Measurements from ENCODE around the gene RBCK1.

RBCK1 gene

DNA sequence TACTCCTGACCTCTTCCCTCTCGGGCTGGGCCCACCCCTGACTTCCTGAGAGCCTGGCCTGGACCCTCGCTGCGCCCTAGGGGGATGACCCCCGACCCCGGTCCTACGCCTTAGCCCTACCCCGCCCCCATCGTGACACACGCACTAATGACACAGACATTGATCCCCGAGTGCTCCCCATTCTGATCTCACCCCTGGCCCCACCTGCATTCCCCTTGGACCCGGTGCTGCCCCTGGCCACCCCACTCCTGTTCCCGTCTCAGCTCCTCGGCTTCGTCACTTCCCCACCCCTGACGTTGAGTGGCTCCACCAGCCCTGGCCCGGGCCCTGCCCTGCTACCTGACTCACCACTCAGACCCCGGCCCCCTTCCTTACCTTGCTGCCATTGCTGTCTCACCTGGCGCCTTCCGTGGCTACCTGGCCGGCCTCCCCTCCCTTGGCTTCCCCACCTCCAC, 12.1 kb downstream of the RBCK1 start:
- DNase-seq: no peak

DNA sequence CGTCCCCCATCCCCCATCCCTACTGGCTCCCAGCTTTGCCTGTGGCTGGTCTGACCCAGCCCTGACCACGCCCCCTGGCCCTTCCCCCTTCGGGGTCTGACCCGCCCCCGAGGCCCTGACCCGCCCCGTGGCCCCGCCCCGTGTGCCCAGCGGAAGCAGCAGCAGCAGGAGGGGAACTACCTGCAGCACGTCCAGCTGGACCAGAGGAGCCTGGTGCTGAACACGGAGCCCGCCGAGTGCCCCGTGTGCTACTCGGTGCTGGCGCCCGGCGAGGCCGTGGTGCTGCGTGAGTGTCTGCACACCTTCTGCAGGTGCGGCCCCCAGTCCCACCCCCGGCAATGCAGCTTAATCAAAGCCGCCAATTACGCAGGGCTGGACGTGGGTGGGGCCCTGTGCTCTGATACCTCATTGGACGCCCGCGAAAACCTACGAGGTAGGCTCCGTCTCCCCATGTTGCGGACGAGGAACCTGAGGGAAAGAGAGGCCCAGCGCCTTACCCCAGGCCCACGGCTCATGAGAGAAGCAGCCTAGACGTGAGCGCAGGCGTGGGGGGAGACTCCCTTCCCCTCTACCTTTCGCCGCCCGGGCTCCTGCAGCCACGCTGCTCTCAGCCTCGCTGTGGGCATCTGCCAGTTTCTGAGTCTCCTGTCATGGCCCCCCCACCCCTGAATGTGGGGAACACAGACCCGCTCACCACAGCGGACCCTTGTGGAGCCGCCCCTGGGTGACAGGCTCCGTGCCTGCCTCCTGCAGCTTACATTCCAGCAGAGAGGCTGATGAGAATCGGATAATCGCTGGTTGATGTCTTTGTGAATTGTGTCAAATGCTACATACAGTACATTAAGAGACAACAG, 12.8 kb downstream of the RBCK1 start:
- DNase-seq: no peak

DNA sequence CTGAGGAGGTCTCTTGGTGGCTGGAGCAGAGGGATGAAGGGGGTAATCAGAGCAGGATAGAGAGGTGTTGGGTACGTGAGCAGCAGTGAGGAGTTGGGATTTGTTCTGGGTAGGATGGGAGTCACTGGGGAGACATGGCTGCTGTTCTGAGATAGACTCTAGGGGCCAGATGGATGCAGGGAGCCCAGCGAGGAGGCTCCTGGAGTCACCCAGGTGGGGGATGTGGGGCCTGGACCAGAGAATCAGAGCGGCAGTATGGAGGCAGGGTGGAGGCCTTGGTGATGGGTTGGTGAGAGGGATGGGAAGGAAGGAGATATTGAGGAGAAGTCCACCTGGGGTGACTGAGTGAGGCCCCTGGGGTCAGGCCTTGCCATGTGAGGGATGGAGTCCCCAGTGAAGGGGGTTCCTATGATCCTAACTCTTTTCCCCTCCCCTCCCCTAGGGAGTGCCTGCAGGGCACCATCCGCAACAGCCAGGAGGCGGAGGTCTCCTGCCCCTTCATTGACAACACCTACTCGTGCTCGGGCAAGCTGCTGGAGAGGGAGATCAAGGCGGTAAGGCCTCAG, 13.7 kb downstream of the RBCK1 start:
- DNase-seq: no peak

DNA sequence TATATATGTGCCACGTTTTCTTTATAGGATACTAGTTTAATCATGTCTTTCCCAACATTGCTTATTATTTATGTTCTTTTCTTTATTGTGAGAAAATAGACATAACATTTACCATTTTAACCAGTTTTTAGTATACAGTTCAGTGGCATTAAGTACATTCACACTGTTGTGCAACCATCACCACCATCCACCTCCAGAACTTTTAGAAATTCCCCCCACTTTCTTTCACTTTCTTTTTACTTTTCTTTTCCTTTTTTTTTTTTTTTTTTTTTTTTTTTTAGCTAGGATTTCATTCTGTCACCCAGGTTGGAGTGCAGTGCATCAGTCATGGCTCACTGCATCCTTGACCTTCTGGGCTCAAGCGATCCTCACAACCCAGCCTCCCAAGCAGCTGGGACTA, 18.5 kb downstream of the RBCK1 start:
- DNase-seq: no peak

DNA sequence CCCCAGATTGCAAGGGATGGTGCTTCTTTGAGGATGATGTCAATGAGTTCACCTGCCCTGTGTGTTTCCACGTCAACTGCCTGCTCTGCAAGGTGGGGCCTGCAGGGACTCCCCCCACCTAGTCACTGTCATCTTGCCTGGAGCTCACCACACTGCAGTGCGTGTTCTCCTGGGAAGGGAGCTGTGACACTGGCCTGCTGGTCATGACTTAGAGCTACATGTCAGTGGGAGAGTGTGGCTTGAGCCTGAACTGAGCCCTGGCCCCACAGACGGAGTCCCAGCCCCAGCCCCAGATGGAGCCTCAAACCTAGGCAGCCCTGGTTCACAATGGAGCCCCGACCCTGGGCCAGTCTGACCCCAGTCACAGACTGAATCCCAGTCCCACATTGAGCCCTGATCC, 19.3 kb downstream of the RBCK1 start:
- no peak for DNase-seq

DNA sequence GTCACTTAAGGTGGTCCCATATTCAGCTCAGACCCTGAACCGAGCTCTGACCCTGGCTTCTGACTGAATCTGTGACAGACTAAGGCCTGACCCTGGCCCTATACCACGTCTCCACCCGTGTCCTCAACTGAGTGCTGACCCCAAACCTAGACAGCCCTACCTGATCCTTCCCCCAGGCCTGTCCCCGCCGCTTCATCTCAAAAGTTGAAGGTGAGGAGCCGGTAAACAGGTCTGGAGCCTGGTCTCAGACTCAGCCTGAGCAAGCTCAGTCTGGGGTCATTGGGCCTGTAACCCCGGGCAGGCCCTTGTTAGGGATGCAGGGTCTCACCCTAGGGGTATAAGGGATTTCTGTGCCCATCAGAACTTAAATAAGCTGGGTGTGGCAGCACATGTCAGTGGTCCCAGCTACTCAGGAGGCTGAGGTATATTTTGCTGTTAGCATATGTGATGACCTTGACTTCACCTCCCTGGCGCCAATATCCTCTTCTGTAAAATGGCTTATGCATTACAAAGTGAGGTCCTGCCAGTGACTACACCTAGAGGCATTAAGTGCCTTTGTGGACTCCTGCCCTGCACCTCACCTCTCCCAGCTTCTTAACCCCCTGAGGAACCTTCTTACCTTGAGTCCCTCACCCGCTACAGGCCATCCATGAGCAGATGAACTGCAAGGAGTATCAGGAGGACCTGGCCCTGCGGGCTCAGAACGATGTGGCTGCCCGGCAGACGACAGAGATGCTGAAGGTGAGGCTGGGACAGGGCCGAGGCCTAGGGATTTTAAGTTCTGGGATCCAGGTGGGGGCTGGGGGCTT, 20.0 kb downstream of the RBCK1 start:
- no peak for DNase-seq

DNA sequence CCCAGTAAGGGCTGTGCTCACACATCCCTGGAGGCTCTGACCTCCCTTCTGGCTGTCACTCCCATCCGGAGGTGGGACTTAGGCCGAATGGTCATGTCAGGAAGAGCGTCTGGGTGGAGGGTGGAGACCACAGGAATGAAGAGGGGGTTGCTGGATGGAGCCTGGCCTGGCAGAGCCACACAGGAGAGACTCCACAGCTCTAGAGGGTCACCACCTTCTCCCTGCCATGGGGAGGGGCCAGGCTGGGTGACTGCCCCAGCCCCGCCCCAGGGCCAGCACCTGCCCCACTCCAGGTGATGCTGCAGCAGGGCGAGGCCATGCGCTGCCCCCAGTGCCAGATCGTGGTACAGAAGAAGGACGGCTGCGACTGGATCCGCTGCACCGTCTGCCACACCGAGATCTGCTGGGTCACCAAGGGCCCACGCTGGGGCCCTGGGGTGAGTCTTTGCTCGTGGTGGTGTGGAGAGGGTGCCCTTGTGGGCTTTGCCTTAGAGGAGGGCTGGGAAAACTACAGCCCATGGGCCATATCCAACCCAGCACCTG, 20.6 kb downstream of the RBCK1 start:
- DNase-seq: no peak

DNA sequence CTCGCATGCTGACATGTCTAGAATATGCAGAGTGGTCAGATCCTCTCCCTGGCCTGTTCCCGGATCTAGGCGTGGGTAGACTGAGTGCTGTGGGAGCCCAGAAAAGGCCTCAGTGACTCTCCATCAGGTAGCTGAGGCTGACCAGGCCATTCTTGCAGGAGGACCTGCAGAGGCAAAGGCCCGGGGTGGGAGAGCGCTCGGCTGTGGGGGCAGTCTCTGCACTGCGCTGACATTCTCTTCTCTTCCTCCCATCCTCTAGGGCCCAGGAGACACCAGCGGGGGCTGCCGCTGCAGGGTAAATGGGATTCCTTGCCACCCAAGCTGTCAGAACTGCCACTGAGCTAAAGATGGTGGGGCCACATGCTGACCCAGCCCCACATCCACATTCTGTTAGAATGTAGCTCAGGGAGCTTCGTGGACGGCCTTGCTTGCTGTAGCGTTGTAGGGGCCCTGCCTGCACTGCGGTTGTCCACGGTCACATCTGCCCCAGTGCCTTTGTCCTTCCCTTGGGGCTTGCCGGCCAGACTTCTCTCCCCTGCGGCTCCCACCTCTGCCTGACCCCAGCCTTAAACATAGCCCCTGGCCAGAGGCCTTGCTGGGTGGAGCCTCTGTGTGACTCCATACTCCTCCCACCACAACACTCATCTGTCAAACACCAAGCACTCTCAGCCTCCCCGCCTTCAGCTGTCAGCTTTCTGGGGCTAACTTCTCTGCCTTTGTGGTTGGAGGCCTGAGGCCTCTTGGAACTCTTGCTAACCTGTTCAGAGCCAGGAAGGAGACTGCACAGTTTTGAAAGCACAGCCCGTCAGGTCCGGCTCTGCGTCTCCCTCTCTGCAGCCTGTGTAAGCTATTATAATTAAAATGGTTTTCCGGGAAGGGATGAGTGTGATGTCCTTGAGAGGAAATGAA, 22.2 kb downstream of the RBCK1 start:
- DNase-seq: no peak

DNA sequence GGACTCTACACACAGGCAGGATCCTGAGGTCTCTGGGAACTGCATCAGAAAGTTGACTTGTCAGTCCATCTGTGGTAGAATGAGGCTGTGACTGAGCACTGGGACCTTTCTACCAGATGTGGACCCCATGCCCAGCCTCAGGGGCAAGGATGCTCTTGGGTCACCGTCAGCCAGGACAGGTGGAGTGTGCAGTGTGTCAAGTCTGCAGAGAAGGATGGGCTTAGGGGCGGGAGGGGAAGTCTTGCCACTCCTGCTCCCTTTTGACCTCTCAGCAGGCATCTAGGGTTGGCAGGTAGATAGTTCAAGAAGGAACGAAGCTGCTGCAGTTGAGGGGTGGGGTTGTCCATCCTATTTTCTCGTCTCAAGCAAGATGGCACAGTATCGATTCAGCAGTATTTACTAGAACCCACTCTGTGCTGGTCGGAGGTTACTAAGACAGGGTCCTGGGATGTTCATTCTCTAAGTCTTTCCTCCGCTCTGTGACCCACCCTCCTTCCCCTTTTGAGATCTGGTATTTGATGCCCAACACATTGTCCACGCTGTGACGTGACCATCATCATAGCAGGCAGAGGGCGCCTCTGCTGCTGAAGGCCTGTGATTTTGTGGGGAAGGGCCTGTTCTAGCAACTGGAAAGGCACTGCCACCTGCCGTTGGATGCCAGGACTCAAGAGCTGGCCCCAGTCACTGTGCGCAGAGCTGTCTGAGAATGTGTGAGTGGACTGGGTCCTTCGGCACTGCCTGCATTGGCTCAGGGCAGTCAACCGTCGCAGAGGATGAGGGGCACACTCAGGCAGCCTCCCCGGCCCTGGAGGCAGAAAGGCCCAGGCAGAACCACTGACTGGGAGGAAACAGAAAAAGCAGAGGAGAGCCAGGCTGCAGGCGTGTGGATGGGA, 23.2 kb downstream of the RBCK1 start:
- no peak for DNase-seq

DNA sequence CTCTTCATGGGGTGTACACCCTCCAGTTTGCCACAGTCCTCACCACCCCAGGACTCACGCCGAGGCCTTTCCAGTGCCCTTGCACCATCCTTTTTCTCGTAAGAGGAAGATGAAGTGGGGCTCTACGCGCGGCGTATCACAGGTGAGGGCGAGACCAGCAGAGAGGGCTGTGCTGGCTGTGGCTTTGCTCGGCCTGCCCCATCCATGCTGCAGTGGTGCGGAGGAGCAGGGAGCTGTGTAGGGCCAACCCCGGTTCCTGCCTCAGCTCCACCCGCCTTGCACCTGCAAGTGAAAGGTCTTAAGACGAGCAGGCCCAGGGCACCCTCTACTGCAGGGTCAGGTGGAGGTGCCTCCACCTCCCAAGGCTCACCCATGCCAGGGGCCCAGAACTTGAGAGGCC, 24.1 kb downstream of the RBCK1 start:
- DNase-seq: no peak

DNA sequence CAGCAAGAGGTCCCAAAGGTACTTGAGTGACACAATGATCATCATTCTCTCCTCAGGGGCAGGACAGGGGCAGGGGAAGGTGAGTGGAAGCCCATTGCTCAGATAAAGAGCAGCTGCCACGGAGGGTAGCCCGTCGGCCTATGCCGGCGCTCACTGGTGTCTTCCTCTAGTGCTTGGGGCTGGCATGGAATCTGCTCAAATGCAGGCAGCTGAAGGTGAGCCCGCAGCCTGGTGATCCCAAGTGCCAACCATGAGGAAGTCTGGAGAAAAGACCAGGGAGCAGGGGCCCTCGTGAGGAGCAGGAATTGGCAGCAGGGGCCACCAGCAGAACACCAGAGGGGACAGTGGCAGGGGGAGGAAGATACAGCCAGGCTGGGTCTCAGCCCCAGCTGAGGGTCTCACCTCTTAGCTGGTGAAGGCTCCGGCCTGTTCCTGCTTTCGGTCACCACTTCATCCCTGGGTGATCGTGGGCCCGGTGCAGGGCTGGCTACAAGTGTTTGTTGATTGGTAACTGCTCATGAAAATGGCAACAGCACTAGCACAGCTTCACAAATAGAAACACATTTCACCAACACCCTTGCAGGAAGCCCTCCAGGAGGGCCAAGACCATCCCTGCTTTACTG, 24.7 kb downstream of the RBCK1 start:
- no peak for DNase-seq

DNA sequence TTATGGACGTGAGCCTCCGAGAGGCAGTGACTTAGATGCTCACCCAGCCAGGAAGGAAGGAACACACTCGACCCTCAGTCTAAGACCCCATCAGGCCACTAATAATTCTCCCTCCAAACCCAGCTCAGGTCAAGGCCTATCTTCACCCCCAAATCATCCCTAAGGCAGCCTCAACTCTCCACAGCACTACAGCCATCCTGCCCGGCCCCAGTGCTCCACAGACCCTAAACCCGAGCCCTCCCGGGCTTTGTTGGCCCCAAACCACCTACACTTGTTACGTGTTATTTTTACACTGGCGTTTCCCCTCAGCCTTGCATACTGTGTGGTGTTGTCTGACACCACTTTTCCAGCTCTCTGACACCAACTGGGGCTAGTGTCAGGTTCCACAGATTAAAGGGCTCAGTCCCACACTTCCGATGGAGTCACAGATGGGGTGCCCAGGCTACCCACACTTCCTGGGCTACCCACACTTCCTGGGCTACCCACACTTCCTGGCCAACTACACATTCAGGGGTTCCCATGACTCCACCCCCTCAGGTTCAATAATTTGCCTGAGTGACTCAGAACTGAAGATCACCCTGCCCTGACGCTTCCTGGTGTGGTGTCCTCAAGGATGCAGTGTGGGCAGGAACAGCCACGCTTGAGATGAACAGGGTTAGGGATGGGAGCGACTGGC, 25.3 kb downstream of the RBCK1 start:
- no peak for DNase-seq

DNA sequence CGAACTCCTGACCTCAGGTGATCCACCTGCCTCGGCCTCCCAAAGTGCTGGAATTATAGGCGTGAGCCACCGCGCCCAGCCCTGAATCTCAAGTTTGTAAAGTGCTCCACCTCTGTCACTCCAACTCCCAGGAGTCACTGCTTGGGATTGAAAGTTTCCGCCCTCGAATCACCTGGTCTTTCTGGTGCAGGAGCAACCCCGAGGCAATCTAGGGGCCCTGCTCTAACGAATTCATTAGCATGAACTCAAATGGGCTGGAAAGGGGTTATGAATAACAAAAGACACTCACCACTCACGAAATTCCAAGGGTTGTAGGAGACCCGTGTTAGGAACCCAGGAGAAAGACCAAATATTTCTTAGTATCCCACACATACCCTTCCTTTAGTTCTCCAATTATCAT, 26.1 kb downstream of the RBCK1 start:
- no peak for DNase-seq

DNA sequence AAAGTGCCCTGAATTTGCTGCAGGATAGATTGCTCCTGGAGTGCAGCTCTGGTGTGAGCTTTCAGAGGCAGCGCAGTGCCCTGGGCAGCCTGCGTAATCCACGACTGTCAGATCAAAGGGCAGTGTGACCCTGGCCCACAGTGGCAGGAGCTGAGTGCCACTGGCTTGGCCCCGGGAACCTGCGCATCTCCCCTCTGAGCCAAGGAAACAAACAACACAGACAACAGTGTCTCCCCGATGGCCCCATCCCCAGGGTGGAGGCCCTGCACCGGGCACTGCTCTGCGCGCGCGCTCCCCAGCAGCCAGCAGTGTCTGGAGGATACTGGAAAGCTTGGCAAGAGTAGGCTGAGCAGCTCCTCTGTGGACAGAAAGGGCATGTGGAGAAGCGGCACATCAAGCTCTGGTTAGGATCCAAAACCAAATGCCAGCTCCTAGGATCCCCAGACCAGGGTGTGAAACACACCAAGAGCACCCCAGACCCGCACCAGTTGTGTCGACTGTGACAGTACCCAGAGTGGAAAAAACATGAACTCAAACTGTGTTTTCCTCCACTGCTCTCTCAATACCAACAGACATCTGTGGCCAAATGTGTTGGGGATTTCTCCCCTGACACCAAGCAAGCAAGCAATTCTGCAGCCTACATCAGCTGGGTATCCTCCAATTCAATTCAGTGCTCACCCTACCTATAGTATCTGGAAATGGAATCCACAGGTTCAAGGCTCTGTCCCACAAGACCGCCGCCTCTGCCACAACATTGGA, 26.7 kb downstream of the RBCK1 start:
- DNase-seq: no peak

DNA sequence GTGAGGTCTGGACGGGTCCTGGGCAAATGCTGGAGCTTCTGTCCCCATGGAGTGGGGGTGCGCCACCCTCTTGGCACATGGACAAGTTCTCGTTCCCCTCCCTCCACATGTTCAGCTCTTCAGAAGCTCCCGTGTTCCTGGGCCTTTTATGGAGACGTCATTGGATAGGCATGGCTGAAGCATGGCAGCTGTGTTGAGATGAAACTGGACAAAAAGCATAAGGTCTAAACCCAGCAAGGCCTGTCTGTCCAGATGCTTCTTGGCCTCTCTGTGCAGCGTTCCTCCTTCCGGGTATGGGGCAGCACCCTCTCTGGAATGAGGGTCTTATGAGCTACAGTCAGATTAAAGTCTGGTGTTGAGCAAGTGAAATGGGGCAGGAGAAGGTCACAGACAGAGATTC, 27.5 kb downstream of the RBCK1 start:
- no peak for DNase-seq

DNA sequence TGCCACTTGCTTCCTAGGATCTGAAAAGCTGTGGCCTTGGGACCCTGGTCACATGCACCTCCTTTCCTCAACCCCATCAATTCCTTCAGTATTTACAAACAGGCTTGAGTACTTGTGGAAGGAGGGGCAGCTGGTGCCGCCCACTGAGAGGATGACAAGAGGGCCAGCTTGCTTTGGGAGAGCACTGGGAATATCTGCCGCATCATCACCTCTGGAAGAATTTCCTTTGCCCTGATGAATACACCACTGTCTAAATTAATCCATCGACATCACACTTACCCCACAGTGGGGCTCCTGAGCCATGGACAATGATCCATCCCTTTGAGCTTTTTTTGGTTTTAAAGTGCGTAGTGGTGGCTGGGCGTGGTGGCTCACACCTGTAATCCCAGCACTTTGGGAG, 28.4 kb downstream of the RBCK1 start:
- no peak for DNase-seq

DNA sequence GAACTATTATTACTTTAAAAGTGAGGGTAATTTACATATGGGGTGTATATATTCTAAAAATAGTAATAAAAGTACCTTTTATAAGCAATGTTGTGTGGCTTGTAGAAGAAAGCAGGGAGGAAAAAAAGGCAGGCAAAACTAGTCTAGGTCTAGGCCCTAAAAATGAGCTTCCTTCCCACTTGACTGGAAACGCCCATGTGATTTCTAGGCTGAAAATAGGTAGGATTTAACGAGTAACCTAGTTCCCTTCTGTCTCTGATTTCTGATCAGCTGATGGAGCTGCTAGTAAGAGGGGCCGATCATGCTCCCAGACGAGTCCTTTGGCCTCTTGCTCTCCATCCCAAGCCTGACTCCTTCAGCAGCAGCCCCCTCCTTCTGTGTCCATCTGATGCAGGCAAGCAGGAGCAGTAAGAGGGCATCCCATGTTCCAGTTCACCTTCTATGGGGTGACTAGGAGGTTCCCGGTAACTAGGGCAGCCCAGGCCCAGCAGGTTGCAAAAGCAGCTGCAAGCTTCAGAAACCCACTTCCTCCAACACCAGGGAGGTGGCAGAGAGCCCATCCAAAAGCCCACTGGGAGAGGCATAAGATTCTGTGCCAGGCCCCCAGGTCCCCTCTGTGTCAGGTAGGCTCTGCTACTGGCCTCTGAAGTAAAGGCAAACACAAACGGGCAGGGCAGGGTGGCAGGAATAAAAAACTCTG, 29.8 kb downstream of the RBCK1 start:
- no peak for DNase-seq

DNA sequence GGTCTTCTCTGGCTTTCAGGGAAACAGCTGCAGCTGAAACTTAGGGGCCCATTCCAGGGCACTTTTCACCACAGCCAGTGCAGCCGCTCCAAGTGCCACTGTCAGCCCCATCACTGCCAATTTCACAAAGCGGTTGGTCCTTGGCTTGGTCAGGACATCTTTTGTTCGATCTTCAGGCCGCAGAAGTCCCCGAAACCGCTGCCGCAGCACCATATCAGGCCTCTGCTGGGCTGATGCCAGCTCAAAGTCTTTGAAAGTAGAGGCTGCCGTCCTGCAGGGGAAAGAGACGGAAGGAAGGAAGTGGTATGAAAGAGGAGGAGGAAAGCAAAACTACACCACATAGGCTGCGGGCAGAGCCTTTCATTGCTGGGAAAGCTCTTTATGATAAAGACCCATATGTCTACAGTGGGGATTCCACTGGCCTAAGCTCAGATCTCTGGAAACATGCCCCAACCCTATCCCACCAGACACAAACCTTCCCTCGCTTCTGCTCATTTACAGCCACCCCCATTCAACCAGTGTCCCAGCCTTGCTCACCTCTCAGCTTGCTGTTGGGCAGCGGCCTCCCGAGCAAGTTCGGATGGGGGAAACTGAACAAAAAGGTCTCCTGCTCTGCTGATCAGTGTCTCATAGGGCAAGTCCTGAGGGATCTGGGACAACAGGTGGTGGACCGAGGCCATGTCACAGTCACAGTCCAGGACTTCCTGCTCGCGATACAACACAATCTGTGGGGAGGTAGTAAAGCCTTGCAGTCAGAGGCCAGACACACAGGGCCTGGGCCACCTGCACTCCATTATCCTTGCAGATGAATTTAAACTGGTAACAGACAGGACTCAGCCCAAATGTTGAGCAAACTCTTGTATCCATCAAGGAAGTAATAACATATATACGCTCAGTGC, 30.7 kb downstream of the RBCK1 start:
- no peak for DNase-seq
